SK-N-SH treated with all-trans-retinoic acid at 6 μM for 48 hours (cell line): ENCODE measurements around the gene EMC6.

Source experiments
- ATAC-seq: fragments of 200-7000 bp; cut with Tn5 transposase; 3 replicates; pipeline ENCODE4 v1.9.1; 2020; ENCODE audit warnings: mild to moderate bottlenecking, moderate library complexity
- ARNTL ChIP-seq: fragments of 450-650 bp; formaldehyde crosslinking; IDR thresholded peaks from 2 replicates; pipeline ENCODE4 v1.5.0; 2020; ENCODE audit warnings: low read depth, mild to moderate bottlenecking, moderate library complexity, borderline replicate concordance
- CREB5 ChIP-seq: fragments of 250-450 bp; sonication (Bioruptor Pico); IDR thresholded peaks from 2 replicates; pipeline ENCODE4 v1.5.1; 2020; ENCODE audit warnings: low read depth, mild to moderate bottlenecking, moderate library complexity
- CSRNP3 ChIP-seq: fragments of 250-450 bp; sonication (Bioruptor Pico); IDR thresholded peaks from 2 replicates; pipeline ENCODE4 v1.5.1; 2021; ENCODE audit warnings: mild to moderate bottlenecking, moderate library complexity
- GLIS3 ChIP-seq: fragments of 250-450 bp; sonication (Bioruptor Pico); IDR thresholded peaks from 2 replicates; pipeline ENCODE4 v1.5.0; 2020; ENCODE audit warnings: mild to moderate bottlenecking, moderate library complexity
- ISL1 ChIP-seq: fragments of 250-450 bp; sonication (Bioruptor Pico); IDR thresholded peaks from 2 replicates; pipeline ENCODE4 v2.1.2; 2022; ENCODE audit warnings: mild to moderate bottlenecking, moderate library complexity
- OSR1 ChIP-seq: fragments of 250-450 bp; sonication (Bioruptor Pico); IDR thresholded peaks from 2 replicates; pipeline ENCODE4 v1.8.0; 2022; ENCODE audit warnings: moderate library complexity, mild to moderate bottlenecking, inconsistent platforms
- PATZ1 ChIP-seq: fragments of 250-450 bp; sonication (Bioruptor Pico); IDR thresholded peaks from 2 replicates; pipeline ENCODE4 v1.8.0; 2020; ENCODE audit warnings: mild to moderate bottlenecking, moderate library complexity, borderline replicate concordance
- POU6F1 ChIP-seq: fragments of 250-450 bp; sonication (Bioruptor Pico); IDR thresholded peaks from 2 replicates; pipeline ENCODE4 v1.8.0; 2021; ENCODE audit warnings: low read depth, mild to moderate bottlenecking, moderate library complexity, borderline replicate concordance
- PPARA ChIP-seq: fragments of 250-450 bp; sonication (Bioruptor Pico); IDR thresholded peaks from 2 replicates; pipeline ENCODE4 v1.5.0; 2020; ENCODE audit warnings: mild to moderate bottlenecking, borderline replicate concordance
- SNAI2 ChIP-seq: fragments of 250-450 bp; sonication (Bioruptor Pico); IDR thresholded peaks from 2 replicates; pipeline ENCODE4 v1.5.0; 2020; ENCODE audit warnings: mild to moderate bottlenecking, moderate library complexity
- TSHZ2 ChIP-seq: fragments of 250-450 bp; sonication (Bioruptor Pico); IDR thresholded peaks from 2 replicates; pipeline ENCODE4 v1.5.0; 2020; ENCODE audit warnings: mild to moderate bottlenecking, moderate library complexity
- ZC3H10 ChIP-seq: fragments of 250-450 bp; sonication (Bioruptor Pico); IDR thresholded peaks from 2 replicates; pipeline ENCODE4 v1.5.1; 2021; ENCODE audit warnings: mild to moderate bottlenecking, moderate library complexity
- ZFP3 ChIP-seq: fragments of 250-450 bp; sonication (Bioruptor Pico); IDR thresholded peaks from 2 replicates; pipeline ENCODE4 v1.5.0; 2020; ENCODE audit warnings: mild to moderate bottlenecking, moderate library complexity
- ZNF565 ChIP-seq: fragments of 450-650 bp; formaldehyde crosslinking; conservative IDR thresholded peaks from 2 replicates; pipeline ENCODE4 v1.5.0; 2020; ENCODE audit warnings: low read depth, mild to moderate bottlenecking, moderate library complexity
- ZNF70 ChIP-seq: fragments of 450-650 bp; formaldehyde crosslinking; IDR thresholded peaks from 2 replicates; pipeline ENCODE4 v1.5.0; 2020; ENCODE audit warnings: mild to moderate bottlenecking, moderate library complexity
- ZNF8 ChIP-seq: fragments of 450-650 bp; formaldehyde crosslinking; IDR thresholded peaks from 2 replicates; pipeline ENCODE4 v1.5.0; 2020; ENCODE audit warnings: mild to moderate bottlenecking, moderate library complexity

Gene EMC6

GRCh38 chr17:3712811-3713463 is 44.3 kb downstream of the EMC6 start:
- ATAC-seq, result no peak
- TF ChIP-seq ZC3H10, result no peak
- no peak for TF ChIP-seq OSR1 (CRISPR knock-in tag)
- TF ChIP-seq CREB5 (CRISPR knock-in tag), result no peak
- TF ChIP-seq PATZ1, result no peak
- no peak for TF ChIP-seq ZNF565 (CRISPR knock-in tag)
- TF ChIP-seq POU6F1 (CRISPR knock-in tag), result no peak
- TF ChIP-seq ARNTL, result no peak
- TF ChIP-seq CSRNP3 (CRISPR knock-in tag), result no peak
- no peak for TF ChIP-seq ZNF70
- TF ChIP-seq ZNF8 (CRISPR knock-in tag), result no peak
- no peak for TF ChIP-seq GLIS3 (CRISPR knock-in tag)
- no peak for TF ChIP-seq ZFP3 (CRISPR knock-in tag)

GRCh38 chr17:3715296-3715695 is 46.7 kb downstream of the EMC6 start:
- ATAC-seq, result no peak
- TF ChIP-seq ZNF70 (no peak), SNAI2 (CRISPR knock-in tag) (no peak), TSHZ2 (no peak), CREB5 (CRISPR knock-in tag) (no peak)

- no peak for TF ChIP-seq ISL1 (CRISPR knock-in tag)
- no peak for TF ChIP-seq PATZ1
- no peak for TF ChIP-seq TSHZ2
- TF ChIP-seq ZNF70, result no peak
- no peak for TF ChIP-seq PPARA (CRISPR knock-in tag)
- no peak for TF ChIP-seq ZC3H10
- ATAC-seq, result no peak
Observed at GRCh38 chr17:3718201-3718600, 49.6 kb downstream of the EMC6 start.
